H1 (cell line): ENCODE data around the gene SRPX. TPM values are rescaled to one million over a fixed set of nuclear protein-coding genes. Genes with fewer than 3 reads are reported as not detected.

Experiments used
- CTCF ChIA-PET: fragments of 300-600 bp; sonication (Branson Sonifier 250); formaldehyde crosslinking; loops from one replicate; lab custom pipeline; 2021; ENCODE audit not compliant: partially characterized antibody; lab: Charles Lee
- POLR2A ChIA-PET: fragments of 300-600 bp; sonication (Branson Sonifier 250); formaldehyde crosslinking; loops from one replicate; lab custom pipeline; 2021; ENCODE audit warnings: inconsistent platforms; ENCODE audit not compliant: partially characterized antibody; lab: Charles Lee
- DNase-seq, 2 experiments: peaks; one replicate each; pipeline versions ENCODE4 v3.0.0 to v3.0.0-alpha.2; 2010 to 2022; ENCODE audit warnings: low spot score in 2 of 2, low read depth in 1 of 2, mixed read lengths in 1 of 2
- FAIRE-seq: peaks from 2 replicates; lab custom pipeline; 2011; peaks lifted over from hg19 to GRCh38; lab: Jason Lieb, UNC
- H2AFZ ChIP-seq: 2 replicates; pipeline ENCODE4 v1.8.1; 2012; ENCODE audit warnings: low read length, inconsistent platforms
- H2AK5ac ChIP-seq: 2 replicates; pipeline ENCODE4 v1.6.1; 2013; ENCODE audit warnings: low read depth, low read length
- H2BK120ac ChIP-seq: replicated peaks from 2 replicates; pipeline ENCODE3; 2013; ENCODE audit warnings: low read depth, low read length, inconsistent platforms
- H2BK12ac ChIP-seq: 2 replicates; pipeline ENCODE4 v1.6.1; 2013; ENCODE audit warnings: low read depth, low read length
- H2BK15ac ChIP-seq: 2 replicates; pipeline ENCODE4 v1.6.1; 2013; ENCODE audit warnings: low read length
- H2BK20ac ChIP-seq: 2 replicates; pipeline ENCODE4 v1.6.1; 2013; ENCODE audit warnings: low read length
- H2BK5ac ChIP-seq: 2 replicates; pipeline ENCODE4 v1.6.1; 2013; ENCODE audit warnings: low read depth, low read length
- H3K14ac ChIP-seq: 2 replicates; pipeline ENCODE4 v1.6.1; 2013; ENCODE audit warnings: inconsistent platforms; ENCODE audit not compliant: insufficient read length
- H3K18ac ChIP-seq: 2 replicates; pipeline ENCODE4 v1.6.1; 2013; ENCODE audit warnings: low read length; ENCODE audit errors: extremely low read depth
- H3K23ac ChIP-seq: 2 replicates; pipeline ENCODE4 v1.6.1; 2013; ENCODE audit warnings: inconsistent platforms; ENCODE audit not compliant: insufficient read length
- H3K23me2 ChIP-seq: 2 replicates; pipeline ENCODE4 v1.6.1; 2013; ENCODE audit warnings: low read depth, low read length
- H3K27ac ChIP-seq: 2 replicates; pipeline ENCODE4 v1.6.1; 2011; ENCODE audit warnings: low read depth, low read length, inconsistent platforms
- H3K27me3 ChIP-seq, 4 experiments: replicated peaks in 1 of 4; 1 replicate in 1 of 4; 2 replicates in 3 of 4; pipeline versions ENCODE4 v1.6.1 to v1.8.1; 2011 to 2013; ENCODE audit warnings: low read length in 3 of 4, mild to moderate bottlenecking in 3 of 4, inconsistent platforms in 2 of 4, mixed read lengths in 2 of 4, moderate library complexity in 1 of 4; ENCODE audit not compliant: control insufficient read depth in 3 of 4, insufficient read depth in 3 of 4; ENCODE audit errors: extremely low read depth in 1 of 4
- H3K36me3 ChIP-seq, 4 experiments: 2 replicates each; pipeline versions ENCODE4 v1.6.1 to v1.8.1; 2011 to 2013; ENCODE audit warnings: mild to moderate bottlenecking in 4 of 4, low read length in 3 of 4, moderate library complexity in 2 of 4, control low read depth in 1 of 4, inconsistent platforms in 1 of 4; ENCODE audit not compliant: insufficient read depth in 4 of 4, control insufficient read depth in 2 of 4
- H3K4ac ChIP-seq: replicated peaks from 2 replicates; pipeline ENCODE3; 2013; ENCODE audit warnings: low read length, low read depth, mixed read lengths, inconsistent platforms; ENCODE audit not compliant: insufficient read length
- H3K4me1 ChIP-seq, 4 experiments: replicated peaks in 1 of 4; 1 replicate in 1 of 4; 2 replicates in 3 of 4; pipeline versions ENCODE4 v1.6.1 to v1.8.1; 2011 to 2013; ENCODE audit warnings: low read length in 3 of 4, inconsistent platforms in 2 of 4, mixed read lengths in 1 of 4; ENCODE audit not compliant: insufficient read depth in 4 of 4, control insufficient read depth in 3 of 4
- H3K4me2 ChIP-seq, 2 experiments: 2 replicates each; pipeline versions ENCODE4 v1.6.1 to v1.8.1; 2011 to 2013; ENCODE audit warnings: low read depth in 2 of 2, low read length in 2 of 2, control low read depth in 1 of 2, inconsistent platforms in 1 of 2, mild to moderate bottlenecking in 1 of 2; ENCODE audit not compliant: insufficient read depth in 1 of 2
- H3K4me3 ChIP-seq, 4 experiments: fragments of 200-600, 300-600 bp in 1 of 4; sonication (generic), shearing (Covaris generic), sonication (Bioruptor Twin) in 1 of 4; 2 replicates each; pipeline versions ENCODE4 v1.5.1 to v1.8.1; 2011 to 2016; ENCODE audit warnings: low read length in 4 of 4, low read depth in 3 of 4, control low read depth in 2 of 4, inconsistent platforms in 2 of 4, mild to moderate bottlenecking in 2 of 4, mixed read lengths in 1 of 4, moderate library complexity in 1 of 4; ENCODE audit not compliant: insufficient read depth in 2 of 4; ENCODE audit errors: extremely low read depth in 1 of 4
- H3K56ac ChIP-seq: replicated peaks from 2 replicates; pipeline ENCODE3; 2013; ENCODE audit warnings: low read depth, mild to moderate bottlenecking, mixed read lengths, low read length, inconsistent platforms; ENCODE audit not compliant: insufficient read length
- H3K79me1 ChIP-seq: 2 replicates; pipeline ENCODE4 v1.6.1; 2013; ENCODE audit warnings: low read depth, low read length, control low read depth
- H3K79me2 ChIP-seq, 2 experiments: 2 replicates each; pipeline versions ENCODE4 v1.6.1 to v1.8.1; 2012 to 2013; ENCODE audit warnings: low read length in 2 of 2, mild to moderate bottlenecking in 2 of 2, inconsistent platforms in 1 of 2; ENCODE audit not compliant: insufficient read depth in 2 of 2, control insufficient read depth in 1 of 2
- H3K9ac ChIP-seq, 4 experiments: replicated peaks in 1 of 4; 1 replicate in 1 of 4; 2 replicates in 3 of 4; pipeline versions ENCODE4 v1.6.1 to v1.8.1; 2011 to 2013; ENCODE audit warnings: low read depth in 3 of 4, low read length in 3 of 4, control low read depth in 2 of 4, mild to moderate bottlenecking in 2 of 4, moderate library complexity in 2 of 4, inconsistent platforms in 1 of 4; ENCODE audit errors: extremely low read depth in 1 of 4
- H3K9me3 ChIP-seq, 2 experiments: 2 replicates each; pipeline versions ENCODE4 v1.6.1 to v1.8.1; 2012 to 2013; ENCODE audit warnings: mild to moderate bottlenecking in 2 of 2, moderate library complexity in 2 of 2, control low read depth in 1 of 2, inconsistent platforms in 1 of 2, low read depth in 1 of 2, low read length in 1 of 2, mixed read lengths in 1 of 2; ENCODE audit not compliant: insufficient read depth in 2 of 2
- H4K20me1 ChIP-seq, 2 experiments: replicated peaks in 1 of 2; 2 replicates each; pipeline versions ENCODE3 to v1.8.1; 2011 to 2013; ENCODE audit warnings: inconsistent platforms in 2 of 2, low read length in 2 of 2, mild to moderate bottlenecking in 1 of 2; ENCODE audit not compliant: insufficient read depth in 2 of 2, control insufficient read depth in 1 of 2
- H4K5ac ChIP-seq: 2 replicates; pipeline ENCODE4 v1.6.1; 2013; ENCODE audit warnings: low read length, low read depth, mixed read lengths, inconsistent platforms; ENCODE audit not compliant: insufficient read length
- H4K8ac ChIP-seq: 2 replicates; pipeline ENCODE4 v1.8.0; 2013; ENCODE audit warnings: mild to moderate bottlenecking, moderate library complexity, low read length, inconsistent platforms; ENCODE audit not compliant: insufficient read depth; ENCODE audit errors: extremely low read depth
- H4K91ac ChIP-seq: replicated peaks from 2 replicates; pipeline ENCODE3; 2013; ENCODE audit warnings: low read length, mixed read lengths, inconsistent platforms; ENCODE audit not compliant: insufficient read length
- WGBS, 2 experiments: shearing (Covaris generic) in 1 of 2; methylation state at CpG; one replicate each; pipeline versions ENCODE4 v1.1.6 to v1.1.7; 2013 to 2015; ENCODE audit warnings: low lambda C conversion rate in 2 of 2, mixed read lengths in 2 of 2, inconsistent platforms in 1 of 2, low coverage in 1 of 2, missing lambda C conversion rate in 1 of 2; ENCODE audit not compliant: insufficient replicate concordance in 2 of 2, insufficient coverage in 1 of 2, insufficient read length in 1 of 2; ENCODE audit errors: extremely low coverage in 1 of 2, missing lambda C conversion rate in 1 of 2; 5-methylcytosine and 5-hydroxymethylcytosine counted together
- polyA plus RNA-seq, 7 experiments: library from polyadenylated mRNA; depleted of rRNA in 3 of 7; stranded (reverse) in 5 of 7; unstranded in 2 of 7; fragments of >200 nt in 5 of 7; fragments of 200-250 nt in 2 of 7; gene quantifications; 1 replicate in 5 of 7; 2 replicates in 1 of 7; 4 replicates in 1 of 7; pipeline versions ENCODE4 v1.2.1 to v1.2.3, GENCODE V29; 2011 to 2013; ENCODE audit warnings: missing spikeins in 2 of 7, mixed read lengths in 2 of 7
- total RNA-seq: library from RNA; stranded (reverse); fragmentation: NEBNext Ultra II Directional; extraction: Animal tissue kit (Norgen Biotek cat#: 25700); gene quantifications from 2 replicates; pipeline ENCODE4 v1.2.1, GENCODE V29; 2021

SRPX gene
- total and polyA plus RNA-seq, 2 of the 8 experiments (the other 6 are each of a cell fraction or from before 2014, with no cell fraction given) = 7.6 to 10.4 TPM

DNA sequence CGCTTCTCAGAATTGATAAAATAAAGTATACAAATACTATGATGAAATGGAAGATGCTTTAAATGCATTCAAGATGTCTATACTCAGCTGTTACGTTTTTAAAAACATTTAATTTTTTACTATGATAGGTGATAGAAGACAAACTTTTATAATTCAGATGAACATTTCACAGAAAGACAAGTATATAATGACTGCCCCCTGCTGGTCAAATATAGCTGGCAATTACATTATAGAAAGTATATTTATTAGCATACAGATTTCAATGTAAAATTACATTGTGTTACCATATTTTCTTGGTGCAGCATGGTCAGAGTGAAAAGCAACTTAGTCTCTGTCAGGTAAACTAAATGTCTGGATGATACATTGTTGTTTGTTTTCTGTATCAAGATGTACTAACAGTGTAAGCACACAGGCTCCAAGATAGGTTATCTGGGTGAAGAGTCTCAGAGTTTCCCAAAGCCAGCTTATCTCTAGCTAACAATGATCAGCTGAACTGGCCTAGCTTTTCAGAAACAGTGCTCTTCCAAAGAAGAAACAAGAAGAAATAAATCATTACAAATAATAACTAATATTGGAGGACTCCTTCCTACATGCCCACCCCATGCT is 54.1 kb downstream of the SRPX start:
- H4K5ac ChIP-seq = no peak overlapping the region
- H3K79me1 ChIP-seq = no peaks in the 10 kb centered on the region
- H2BK120ac ChIP-seq = no peak overlapping the region
- no peak overlapping the region for H4K91ac ChIP-seq
- no peak overlapping the region for H2AFZ ChIP-seq
- H3K23ac ChIP-seq = no peak overlapping the region
- no peak overlapping the region for H2BK15ac ChIP-seq
- H2BK20ac ChIP-seq = no peak overlapping the region
- FAIRE-seq = no peak
- no peaks in the 10 kb centered on the region for H3K79me2 ChIP-seq
- H3K4me3 ChIP-seq = no peak overlapping the region
- H3K18ac ChIP-seq = no peak overlapping the region
- no peak overlapping the region for H4K8ac ChIP-seq
- H3K36me3 ChIP-seq = no peaks in the 10 kb centered on the region
- no peak overlapping the region for H2BK12ac ChIP-seq
- H3K4ac ChIP-seq = no peak overlapping the region
- H4K20me1 ChIP-seq = no peaks in the 10 kb centered on the region
- no peak overlapping the region for H2BK5ac ChIP-seq
- 52% methylated on average over 2 of the region's 2 CpGs; no CpG with 5 or more reads in 1 of the 2 experiments for WGBS, 2 experiments
- no peak for DNase-seq
- H3K4me2 ChIP-seq = no peak overlapping the region
- POLR2A ChIA-PET = no interaction called here
- peaks cover 0 to 3% (median under 1%) of the 10 kb centered on the region in 4 experiments; a peak in 3 of 7 replicates for H3K4me1 ChIP-seq
- no peak overlapping the region for H3K27ac ChIP-seq
- no peak overlapping the region for H3K9ac ChIP-seq
- no peaks in the 10 kb centered on the region for H3K27me3 ChIP-seq
- H3K9me3 ChIP-seq = no peaks in the 10 kb centered on the region
- H2AK5ac ChIP-seq = no peak overlapping the region
- H3K23me2 ChIP-seq = no peaks in the 10 kb centered on the region
- CTCF ChIA-PET = interaction anchor here (0.8 to 3.3 kb wide), 28 partner anchors 9 to 422 kb away, joined by 3 to 15 read pairs (median 4); a partner anchor contains a TSS
- no peak overlapping the region for H3K56ac ChIP-seq
- H3K14ac ChIP-seq = no peak overlapping the region
